Stimulated activated CD4-positive, alpha-beta T cell treated with anti-CD3 and anti-CD28 coated beads, Interleukin-4, amount 100 ng/mL, for 4 hours (primary cell): Measurements from ENCODE around the gene PEX5.
"Not testable (repeated sequence)": the region's sequence is repeated elsewhere in the genome, so short reads cannot be mapped to it uniquely, and the experiment has no call there.

ENCODE experiments used
- DNase-seq, 2 experiments: peaks; one replicate each; pipeline ENCODE4 v3.0.0-alpha.2; 2020

PEX5 gene

GRCh38 chr12:7219599-7220243 lies 30.2 kb downstream of the PEX5 start:
- DNase-seq: peak; percentile 56 to 67

- DNase-seq: no peak
These were observed 32.0 kb downstream of the PEX5 start for GRCh38 chr12:7221486-7221885.

GRCh38 chr12:7229741-7230140 lies 40.3 kb downstream of the PEX5 start:
- no peak for DNase-seq

GRCh38 chr12:7241404-7242005 lies 52.0 kb downstream of the PEX5 start:
- DNase-seq: no peak

- DNase-seq: no peak
These were observed 53.0 kb downstream of the PEX5 start for GRCh38 chr12:7242176-7243101.

GRCh38 chr12:7251328-7251996 lies 62.0 kb downstream of the PEX5 start:
- DNase-seq: not testable (repeated sequence)

GRCh38 chr12:7259060-7259459 lies 69.6 kb downstream of the PEX5 start:
- no peak for DNase-seq
